ENCODE results near the gene PIF1. TPM values are rescaled to one million over a fixed set of nuclear protein-coding genes. Genes with fewer than 3 reads are reported as not detected.

PIF1 gene
- total and polyA plus RNA-seq, 2 of the 4 experiments (the other 2 are of a cell fraction) = 3.9 to 19.9 TPM

- DNase-seq (no peak), ATAC-seq (ENCODE audit: low read depth) (no peak)
- Histone ChIP-seq H3K18ac (ENCODE audit: low read depth, low read length) (no peak overlapping the region), H3K14ac (replicated peaks; ENCODE audit: low read depth, low read length) (no peak overlapping the region), H3K9me3 (ENCODE audit: control insufficient read depth, insufficient read depth, low read length) (no peaks in the 10 kb centered on the region), H3K9ac (ENCODE audit: low read depth, low read length) (no peak overlapping the region), H3K23ac (ENCODE audit: low read depth, low read length) (no peak overlapping the region), H2AK9ac (replicated peaks; ENCODE audit: low read depth, low read length, poor library complexity) (no peak overlapping the region), H4K20me1 (ENCODE audit: insufficient read depth, low read length) (peaks cover 7% of the 10 kb centered on the region), H3K27ac (ENCODE audit: insufficient read depth, low read length) (no peak overlapping the region), H3K79me1 (ENCODE audit: low read depth in 1 of 2, low read length in 2 of 2) (peaks cover 0 to 19% of the 10 kb centered on the region in 2 experiments; a peak in 2 of 4 replicates), H2BK5ac (ENCODE audit: low read depth, low read length, poor library complexity, severe bottlenecking) (no peak overlapping the region), H4K5ac (ENCODE audit: low read depth, low read length) (no peak overlapping the region), H3K9me1 (ENCODE audit: insufficient read depth, low read length) (peaks cover 12% of the 10 kb centered on the region; the same call in 1 of the 2 replicates), H2AK5ac (ENCODE audit: low read depth, low read length) (no peak overlapping the region), H4K91ac (ENCODE audit: insufficient read depth, low read depth, low read length) (no peak overlapping the region), H3K36me3 (ENCODE audit: control insufficient read depth, insufficient read depth, low read length) (no peaks in the 10 kb centered on the region), H3K4me3 (ENCODE audit: insufficient read depth, low read depth, low read length) (no peak overlapping the region), H3K56ac (ENCODE audit: extremely low read depth, insufficient read depth, low read length) (no peak overlapping the region), H2BK15ac (ENCODE audit: low read depth, low read length) (no peak overlapping the region), H3K4me2 (ENCODE audit: low read depth, low read length) (no peak overlapping the region), H2BK20ac (ENCODE audit: low read depth, low read length) (no peak overlapping the region), H2BK120ac (ENCODE audit: low read depth, low read length) (no peak overlapping the region), H4K8ac (ENCODE audit: low read depth in 2 of 2, low read length in 2 of 2) (no peak overlapping the region), H2AFZ (replicated peaks; ENCODE audit: low read length, poor library complexity) (no peak overlapping the region), H3K27me3 (ENCODE audit: control insufficient read depth, insufficient read depth, low read length) (no peaks in the 10 kb centered on the region), H3K4me1 (ENCODE audit: control insufficient read depth, insufficient read depth, low read length) (peaks cover 7% of the 10 kb centered on the region), H3K4ac (ENCODE audit: low read depth, low read length) (no peak overlapping the region)
- dilution Hi-C loops (cut with HindIII; ENCODE audit: low sequenced_read_pairs, unreplicated experiment) = no loop called here
- in situ Hi-C loops (cut with MboI; ENCODE audit: low sequenced_read_pairs) = no loop called here
- no TSS peak for BruUV-seq (replicated peaks)
- ChIA-PET POLR2A (ENCODE audit: unreplicated experiment) (interaction anchor here (0.6 kb wide), 1 partner anchor 10 kb away, joined by 4 read pairs; no protein-coding TSS in a partner anchor), CTCF (no interaction called here)
- WGBS, 2 experiments (ENCODE audit: extremely low coverage in 2 of 2, insufficient read length in 1 of 2) = no CpG with 5 or more reads among the region's 1 CpG
- TF ChIP-seq NFE2L2 (IDR thresholded peaks at IDR 0.05; ENCODE audit: low read depth, low read length) = no peak
- TF ChIP-seq SMC3 (IDR thresholded peaks at IDR 0.05; ENCODE audit: low read depth, low read length) = no peak
- intact Hi-C loops (cut with micrococcal nuclease) = no loop called here
These were observed 12.1 kb upstream of the PIF1 start for GRCh38 chr15:64837502-64837901.

Data from IMR-90 (cell line).